Measurements from ENCODE around the gene TCN1.

TCN1 gene

DNA sequence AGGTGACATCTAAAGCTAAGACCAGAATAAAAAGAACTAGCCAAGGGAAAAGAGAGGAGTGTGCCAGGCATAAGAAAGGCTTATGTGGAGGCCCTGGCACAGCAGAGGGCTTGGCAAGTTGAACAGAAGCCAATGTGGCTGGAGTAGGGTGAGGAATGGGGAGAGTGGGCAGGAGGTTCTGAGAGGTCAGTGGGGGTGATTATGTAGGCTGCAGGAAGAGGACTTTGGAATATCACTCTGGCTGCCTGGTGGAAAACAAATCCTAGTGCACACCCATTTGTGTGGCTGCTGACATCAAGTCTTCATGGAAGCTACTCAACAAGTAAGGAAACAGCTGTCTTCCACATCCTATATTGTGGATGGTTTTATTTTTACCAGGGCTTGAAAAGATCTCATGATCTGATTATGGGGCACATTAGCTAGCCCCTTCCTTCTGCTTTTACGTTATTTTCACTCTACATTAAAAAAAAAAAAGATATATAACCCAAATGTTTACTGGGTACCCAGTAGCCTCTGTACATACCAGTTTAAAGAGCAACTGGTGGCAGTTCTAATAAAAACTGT lies 59.2 kb downstream of the TCN1 start:
- DNase-seq (ENCODE audit: low read depth, low spot score): no peak

GRCh38 chr11:59804061-59804460 lies 62.2 kb downstream of the TCN1 start:
- DNase-seq (ENCODE audit: low read depth, low spot score): no peak
